ENCODE measurements around the gene FAM156A. TPM values are rescaled to one million over a fixed set of nuclear protein-coding genes. Genes with fewer than 3 reads are reported as not detected.

Gene FAM156A
- total and polyA plus RNA-seq, 2 experiments from 2014 or later, result 5.2 to 16.3 TPM

DNA sequence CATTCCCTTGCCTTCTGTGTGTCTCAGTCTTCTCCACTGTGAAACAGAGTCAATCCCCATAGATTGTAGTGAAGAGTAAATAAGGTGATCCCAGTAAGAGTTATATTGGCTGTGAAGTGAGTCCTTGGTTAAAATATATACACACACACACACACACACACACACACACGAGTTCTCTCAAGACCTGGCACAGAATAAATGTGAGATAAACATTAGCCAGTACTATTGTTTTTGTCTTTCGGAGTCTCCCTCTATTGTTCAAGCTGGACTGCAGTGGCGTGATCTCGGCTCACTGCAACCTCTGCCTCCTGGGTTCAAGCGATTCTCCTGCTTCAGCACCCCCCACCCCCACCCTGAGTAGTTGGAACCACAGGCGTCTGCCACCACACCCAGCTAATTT lies 44.8 kb upstream of the FAM156A start:
- no peak for ATAC-seq
- H3K79me2 ChIP-seq (replicated peaks; ENCODE audit: insufficient read depth), result no peaks in the 10 kb centered on the region
- no peak overlapping the region for H3K4me2 ChIP-seq
- H3K27me3 ChIP-seq (ENCODE audit: insufficient read depth), result peaks cover 30% of the 10 kb centered on the region
- H3K27ac Mint-ChIP-seq, result no peak overlapping the region
- H4K20me1 ChIP-seq (replicated peaks; ENCODE audit: insufficient read depth), result no peaks in the 10 kb centered on the region
- H3F3A ChIP-seq (replicated peaks; ENCODE audit: low read depth), result no peaks in the 10 kb centered on the region
- H2AFZ ChIP-seq, result no peak overlapping the region
- H3K27me3 Mint-ChIP-seq (ENCODE audit: insufficient read depth, low read depth, poor library complexity), result peaks cover 2% of the 10 kb centered on the region
- no peak overlapping the region for H3K27ac ChIP-seq (ENCODE audit: low read depth)
- 0 out of 3 replicates have a peak, but pooled peaks cover 4% of the 10 kb centered on the region for H3K4me1 Mint-ChIP-seq
- no peak overlapping the region for H3K4me3 ChIP-seq
- TF ChIP-seq NANOG (IDR thresholded peaks at IDR 0.05; ENCODE audit: borderline replicate concordance) (no peak), EZH2phosphoT487 (IDR thresholded peaks at IDR 0.05; ENCODE audit: unreplicated experiment) (no peak), JUNB (IDR thresholded peaks at IDR 0.05; ENCODE audit: unreplicated experiment) (no peak), ZNF114 (CRISPR knock-in tag; IDR thresholded peaks at IDR 0.05) (no peak), EZH2 (IDR thresholded peaks at IDR 0.05; ENCODE audit: low read depth, unreplicated experiment) (no peak)
- H3K4me3 Mint-ChIP-seq, result no peak overlapping the region
- H3K4me1 ChIP-seq (ENCODE audit: insufficient read depth), result no peaks in the 10 kb centered on the region
- DNase-seq (ENCODE audit: low spot score), result no peak
- H3K9me3 Mint-ChIP-seq, result no peaks in the 10 kb centered on the region
- H3K36me3 Mint-ChIP-seq (ENCODE audit: low read depth), result no peaks in the 10 kb centered on the region
- no peaks in the 10 kb centered on the region for H3K36me3 ChIP-seq (ENCODE audit: insufficient read depth)
- no peaks in the 10 kb centered on the region for H3K9me2 ChIP-seq (ENCODE audit: insufficient read depth)

GRCh38 chrX:53001958-53002357 lies 43.6 kb upstream of the FAM156A start:
- H3K36me3 Mint-ChIP-seq (ENCODE audit: low read depth), result no peaks in the 10 kb centered on the region
- H4K20me1 ChIP-seq (replicated peaks; ENCODE audit: insufficient read depth), result no peaks in the 10 kb centered on the region
- H3K9me3 Mint-ChIP-seq, result no peaks in the 10 kb centered on the region
- peaks cover 4% of the 10 kb centered on the region for H3K27me3 Mint-ChIP-seq (ENCODE audit: insufficient read depth, low read depth, poor library complexity)
- no peak overlapping the region for H3K4me3 Mint-ChIP-seq
- peaks cover 30% of the 10 kb centered on the region for H3K27me3 ChIP-seq (ENCODE audit: insufficient read depth)
- no peak overlapping the region for H3K4me2 ChIP-seq
- no peak overlapping the region for H3K27ac Mint-ChIP-seq
- H3K4me1 Mint-ChIP-seq, result 0 out of 3 replicates have a peak, but pooled peaks cover 4% of the 10 kb centered on the region
- no peak for DNase-seq (ENCODE audit: low spot score)
- H3K9me2 ChIP-seq (ENCODE audit: insufficient read depth), result no peaks in the 10 kb centered on the region
- TF ChIP-seq NANOG (IDR thresholded peaks at IDR 0.05; ENCODE audit: borderline replicate concordance), result no peak
- TF ChIP-seq ZNF462 (CRISPR knock-in tag; IDR thresholded peaks at IDR 0.05), result no peak
- TF ChIP-seq EZH2phosphoT487 (IDR thresholded peaks at IDR 0.05; ENCODE audit: unreplicated experiment), result no peak
- H2AFZ ChIP-seq, result no peak overlapping the region
- no peaks in the 10 kb centered on the region for H3K79me2 ChIP-seq (replicated peaks; ENCODE audit: insufficient read depth)
- no peak for ATAC-seq
- no peaks in the 10 kb centered on the region for H3K36me3 ChIP-seq (ENCODE audit: insufficient read depth)
- no peak overlapping the region for H3K4me3 ChIP-seq
- no peak overlapping the region for H3K27ac ChIP-seq (ENCODE audit: low read depth)
- no peaks in the 10 kb centered on the region for H3F3A ChIP-seq (replicated peaks; ENCODE audit: low read depth)
- no peaks in the 10 kb centered on the region for H3K4me1 ChIP-seq (ENCODE audit: insufficient read depth)

Measured in GM23338 (cell line).